ENCODE results near the gene DISP2.

The DISP2 gene

GRCh38 chr15:40343512-40343911 lies 14.5 kb upstream of the DISP2 start:
- no peak for DNase-seq

GRCh38 chr15:40344217-40344616 lies 13.8 kb upstream of the DISP2 start:
- DNase-seq = no peak

- peak; percentile 79 for DNase-seq
These were observed 13.3 kb upstream of the DISP2 start for GRCh38 chr15:40344631-40345120.

GRCh38 chr15:40345225-40345866 lies 12.7 kb upstream of the DISP2 start:
- no peak for DNase-seq

GRCh38 chr15:40345867-40346578 lies 12.0 kb upstream of the DISP2 start:
- no peak for DNase-seq

GRCh38 chr15:40346579-40347558 lies 11.2 kb upstream of the DISP2 start:
- DNase-seq = no peak

GRCh38 chr15:40347559-40348473 lies 10.2 kb upstream of the DISP2 start:
- DNase-seq = no peak

GRCh38 chr15:40348474-40348870 lies 9.5 kb upstream of the DISP2 start:
- DNase-seq = no peak

- DNase-seq = no peak
These were observed 8.9 kb upstream of the DISP2 start for GRCh38 chr15:40349163-40349562.

- DNase-seq = no peak
These were observed 5.6 kb upstream of the DISP2 start for GRCh38 chr15:40352281-40352901.

GRCh38 chr15:40353697-40354096 lies 4.3 kb upstream of the DISP2 start:
- DNase-seq = no peak

GRCh38 chr15:40354408-40355171 lies 3.4 kb upstream of the DISP2 start:
- no peak for DNase-seq

GRCh38 chr15:40355976-40356585 lies 1.9 kb upstream of the DISP2 start:
- DNase-seq = no peak

GRCh38 chr15:40357246-40357645 lies 773 bp upstream of the DISP2 start:
- DNase-seq = no peak

GRCh38 chr15:40358471-40359353 lies 693 bp downstream of the DISP2 start:
- DNase-seq = peak; percentile 65

GRCh38 chr15:40360015-40360414 lies 2.0 kb downstream of the DISP2 start:
- DNase-seq = no peak

- no peak for DNase-seq
These were observed 3.6 kb downstream of the DISP2 start for GRCh38 chr15:40361640-40362039.

- no peak for DNase-seq
These were observed 5.6 kb downstream of the DISP2 start for GRCh38 chr15:40363611-40364010.

- DNase-seq = no peak
These were observed 6.2 kb downstream of the DISP2 start for GRCh38 chr15:40364251-40364650.
